ENCODE results near the gene KCNA5. TPM values are rescaled to one million over a fixed set of nuclear protein-coding genes. Genes with fewer than 3 reads are reported as not detected.

Gene KCNA5
- polyA plus RNA-seq, 3 donors, result not detected

GRCh38 chr12:5059358-5059757, 15.7 kb downstream of the KCNA5 start:
- Histone ChIP-seq H3K36me3 (replicated peaks in 1 of 2; ENCODE audit: control insufficient read depth in 1 of 2, insufficient read depth in 2 of 2, low read length in 2 of 2) (no peaks in the 10 kb centered on the region), H3K9ac (ENCODE audit: insufficient read depth, low read length, poor library complexity, severe bottlenecking) (no peak overlapping the region), H3K4me1 (ENCODE audit: control insufficient read depth in 1 of 2, insufficient read depth in 2 of 2, low read length in 2 of 2) (no peaks in the 10 kb centered on the region), H2AFZ (ENCODE audit: insufficient read depth, low read depth, low read length, poor library complexity, severe bottlenecking) (no peak overlapping the region), H3K27me3 (ENCODE audit: control insufficient read depth in 2 of 2, insufficient read depth in 2 of 2, low read length in 2 of 2) (no peaks in the 10 kb centered on the region), H3K27ac (ENCODE audit: low read depth in 1 of 2, low read length in 2 of 2) (no peak overlapping the region), H3K4me2 (replicated peaks; ENCODE audit: extremely low read depth, low read length, poor library complexity, severe bottlenecking) (no peak overlapping the region), H3K9me3 (replicated peaks in 1 of 2; ENCODE audit: control insufficient read depth in 1 of 2, insufficient read depth in 1 of 2, low read length in 2 of 2) (no peaks in the 10 kb centered on the region), H3K4me3 (replicated peaks in 1 of 3; ENCODE audit: low read depth in 2 of 3, low read length in 3 of 3) (no peak overlapping the region), H4K20me1 (ENCODE audit: insufficient read depth, low read length) (no peaks in the 10 kb centered on the region), H3K79me2 (ENCODE audit: insufficient read depth, low read length) (no peaks in the 10 kb centered on the region)
- Mint-ChIP-seq H3K4me3 (no peak overlapping the region), H3K27ac (no peak overlapping the region), H3K4me1 (no peaks in the 10 kb centered on the region), H3K36me3 (no peaks in the 10 kb centered on the region), H3K9me3 (peaks cover 0 to 1% (median 0%) of the 10 kb centered on the region in 7 donors), H3K27me3 (ENCODE audit: low read depth in 3 of 3) (peaks cover 0 to 6% (median 4%) of the 10 kb centered on the region in 3 donors)
- intact Hi-C loops (cut with micrococcal nuclease), result no loop called here
- WGBS (ENCODE audit: insufficient coverage), result 61% methylated on average over 3 of the region's 6 CpGs
- no peak for DNase-seq
- TF ChIP-seq CTCF (IDR thresholded peaks at IDR 0.05), result no peak

- Mint-ChIP-seq H3K27ac (peak overlapping the region in 1 of 7 donors; percentile 25), H3K36me3 (no peaks in the 10 kb centered on the region), H3K4me1 (no peaks in the 10 kb centered on the region), H3K4me3 (no peak overlapping the region), H3K27me3 (ENCODE audit: low read depth in 3 of 3) (peaks cover 0 to 6% (median 4%) of the 10 kb centered on the region in 3 donors), H3K9me3 (no peaks in the 10 kb centered on the region)
- no peak for DNase-seq
- intact Hi-C loops (cut with micrococcal nuclease), result no loop called here
- no peak for TF ChIP-seq CTCF (IDR thresholded peaks at IDR 0.05)
- H3K79me2 ChIP-seq (ENCODE audit: insufficient read depth, low read length), result no peaks in the 10 kb centered on the region
- H3K9ac ChIP-seq (ENCODE audit: insufficient read depth, low read length, poor library complexity, severe bottlenecking), result no peak overlapping the region
- H3K36me3 ChIP-seq (replicated peaks in 1 of 2; ENCODE audit: control insufficient read depth in 1 of 2, insufficient read depth in 2 of 2, low read length in 2 of 2), result no peaks in the 10 kb centered on the region
- H3K9me3 ChIP-seq (replicated peaks in 1 of 2; ENCODE audit: control insufficient read depth in 1 of 2, insufficient read depth in 1 of 2, low read length in 2 of 2), result no peaks in the 10 kb centered on the region
- H2AFZ ChIP-seq (ENCODE audit: insufficient read depth, low read depth, low read length, poor library complexity, severe bottlenecking), result no peak overlapping the region
- no peak overlapping the region for H3K4me2 ChIP-seq (replicated peaks; ENCODE audit: extremely low read depth, low read length, poor library complexity, severe bottlenecking)
- H4K20me1 ChIP-seq (ENCODE audit: insufficient read depth, low read length), result no peaks in the 10 kb centered on the region
- no peaks in the 10 kb centered on the region for H3K27me3 ChIP-seq (ENCODE audit: control insufficient read depth in 2 of 2, insufficient read depth in 2 of 2, low read length in 2 of 2)
- no peaks in the 10 kb centered on the region for H3K4me1 ChIP-seq (ENCODE audit: control insufficient read depth in 1 of 2, insufficient read depth in 2 of 2, low read length in 2 of 2)
- H3K27ac ChIP-seq (ENCODE audit: low read depth in 1 of 2, low read length in 2 of 2), result no peak overlapping the region
- 96% methylated on average over 2 of the region's 3 CpGs for WGBS (ENCODE audit: insufficient coverage)
- no peak overlapping the region for H3K4me3 ChIP-seq (replicated peaks in 1 of 3; ENCODE audit: low read depth in 2 of 3, low read length in 3 of 3)
These were observed 17.3 kb downstream of the KCNA5 start for GRCh38 chr12:5060958-5061357.

All from CD14-positive monocyte (primary cell).